GM18858 (cell line): ENCODE measurements around the gene ALK.

ENCODE experiments used
- ATAC-seq: cut with Tn5 transposase; IDR thresholded peaks from one replicate; pipeline ENCODE4 v1.9.1; 2021; ENCODE audit not compliant: unreplicated experiment

The ALK gene

DNA sequence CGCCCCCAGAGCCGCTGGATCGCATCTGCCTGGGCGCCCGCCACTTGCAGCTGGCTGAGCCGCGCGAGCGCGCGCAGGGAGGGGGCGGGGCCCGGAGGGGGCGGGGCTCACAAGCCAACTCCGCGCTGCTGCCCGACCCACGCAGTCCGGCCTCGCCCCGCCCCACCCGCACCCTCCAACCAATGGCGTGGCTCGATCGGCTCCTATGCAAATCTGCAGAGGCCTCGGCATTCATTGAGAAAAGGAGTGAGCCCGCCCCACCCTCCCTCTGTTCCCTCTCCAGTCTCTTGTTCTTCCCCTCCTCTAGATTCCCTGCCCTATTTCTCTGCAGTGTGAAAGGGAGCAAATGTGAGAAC is at the start of gene ALK:
Gene ALK (minus strand): TSS at position 27 of the 356 bp plus-strand sequence. CDS start 927 bp downstream, outside the sequence.
- ATAC-seq: no peak

DNA sequence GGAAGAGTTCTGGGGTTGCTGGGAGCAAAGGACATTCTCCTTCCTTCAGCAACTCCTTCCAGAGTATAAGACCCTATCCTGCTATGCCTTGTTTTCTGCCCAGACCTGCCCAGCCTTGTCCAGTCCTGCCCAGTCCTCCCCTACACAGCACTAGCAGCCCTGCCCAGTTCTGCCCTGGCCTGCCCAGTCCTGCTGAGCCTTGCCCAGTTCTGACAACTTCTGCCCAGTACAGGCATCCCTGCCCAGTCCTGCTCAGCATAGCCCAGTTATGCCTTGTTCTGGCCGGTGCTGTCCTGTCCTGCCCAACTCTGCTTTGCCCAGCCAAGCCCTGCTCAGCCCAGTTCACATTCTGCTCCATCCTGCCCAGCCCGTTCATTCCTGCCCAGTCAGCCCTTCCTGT is 44.9 kb upstream of the ALK start:
- no peak for ATAC-seq

DNA sequence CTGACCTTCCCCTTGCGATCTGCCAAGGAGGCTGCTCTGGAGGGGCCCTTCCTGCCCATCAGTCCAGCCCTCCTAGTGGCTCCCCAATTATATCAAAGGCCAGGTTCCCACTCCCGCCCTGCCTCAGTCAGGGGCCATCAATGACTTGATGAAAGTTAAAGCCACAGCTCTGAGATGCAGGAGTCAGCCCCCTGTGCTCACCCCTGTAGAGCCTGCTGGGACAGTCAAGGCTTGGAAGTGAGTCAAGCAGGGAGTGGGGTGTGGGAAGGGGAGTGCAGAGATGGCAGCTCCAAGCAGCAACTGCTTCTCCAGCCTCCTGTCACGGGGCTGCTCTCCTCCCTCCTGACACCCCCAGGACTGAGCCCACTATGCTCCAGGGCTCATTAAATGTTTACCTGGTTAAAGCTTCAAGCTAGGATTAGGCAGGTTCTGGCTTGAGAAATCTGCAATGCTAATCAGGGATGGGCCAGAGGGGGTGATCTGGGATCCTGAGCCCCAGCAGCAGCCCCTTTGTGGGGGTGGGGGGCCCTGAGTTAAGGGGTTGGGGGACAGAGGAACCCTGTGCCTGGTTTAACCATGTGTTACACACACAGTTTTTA is 42.7 kb upstream of the ALK start:
- ATAC-seq: no peak

DNA sequence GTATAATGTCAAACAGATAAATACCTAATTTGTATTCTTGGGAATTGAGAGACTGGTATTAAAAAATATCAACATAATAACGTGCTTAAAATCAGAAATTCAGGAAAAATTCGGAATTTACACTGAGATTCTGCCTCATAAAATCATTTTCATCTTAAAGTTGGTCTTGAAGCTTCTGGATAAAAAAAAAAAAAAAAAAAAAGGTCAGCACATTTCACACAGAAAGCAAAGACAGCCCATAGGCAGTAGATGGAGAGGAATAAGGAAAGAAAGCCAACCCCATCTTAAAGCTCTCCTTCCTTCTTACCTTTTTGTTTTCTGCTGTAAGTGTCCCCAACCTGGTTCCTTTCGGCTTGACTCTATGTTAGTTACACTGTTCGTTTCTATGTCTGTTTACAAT is 41.5 kb upstream of the ALK start:
- no peak for ATAC-seq

DNA sequence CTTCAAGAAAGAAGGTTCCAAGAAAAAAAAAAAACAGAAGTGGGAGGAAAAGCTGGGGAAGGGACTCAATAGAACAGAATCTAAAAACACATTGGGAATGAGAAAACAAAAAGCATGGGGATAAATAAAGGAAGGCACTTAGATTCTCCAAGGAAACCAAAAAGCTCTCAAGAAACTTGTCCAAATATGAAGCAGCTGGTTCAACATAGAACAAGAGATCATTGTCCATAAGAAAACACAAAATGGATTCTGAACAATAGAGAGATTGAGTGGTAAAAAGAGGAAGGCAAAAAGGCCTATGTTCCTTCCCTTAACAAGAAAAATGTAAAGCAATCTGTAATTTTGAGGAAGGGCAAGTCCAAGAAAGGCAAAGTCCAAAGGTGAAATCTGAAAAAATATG is 32.9 kb upstream of the ALK start:
- no peak for ATAC-seq

DNA sequence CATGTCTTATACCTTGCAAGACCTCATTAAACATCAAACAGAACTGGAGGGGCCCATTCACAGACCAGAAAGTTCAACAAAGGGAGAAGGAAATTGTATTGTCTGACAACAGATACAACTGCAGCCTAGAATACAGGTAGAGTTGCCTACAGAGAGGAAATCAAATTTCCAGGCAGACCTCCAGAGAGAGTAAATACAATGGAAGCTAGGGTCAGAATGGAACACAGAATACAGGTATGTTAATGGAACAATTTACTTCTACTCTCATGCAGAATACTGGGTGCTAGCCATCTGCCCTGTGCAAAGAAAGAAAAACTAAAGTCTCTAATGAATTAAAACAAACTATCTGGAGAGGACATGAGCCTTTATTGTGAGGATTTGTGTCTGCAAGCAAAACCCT is 31.6 kb upstream of the ALK start:
- no peak for ATAC-seq

DNA sequence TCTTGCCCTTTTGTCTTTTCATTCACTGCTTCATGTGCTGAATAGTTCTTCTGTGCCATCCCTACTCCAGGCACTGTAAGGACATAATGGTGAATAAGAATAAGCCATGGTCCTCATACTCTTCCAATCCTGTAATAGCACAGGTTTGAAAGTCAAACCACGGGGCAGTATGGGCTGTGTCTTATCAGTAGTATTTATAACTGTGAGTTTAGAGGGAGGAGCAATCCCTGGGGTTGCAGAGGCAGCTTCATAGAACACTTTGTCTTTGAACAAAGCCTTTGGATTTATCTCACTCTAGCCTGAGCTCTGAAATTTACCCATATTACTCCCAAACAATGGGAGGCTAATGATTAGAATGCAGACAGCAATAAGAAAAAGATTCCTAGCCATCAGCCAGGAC is 30.2 kb upstream of the ALK start:
- no peak for ATAC-seq

DNA sequence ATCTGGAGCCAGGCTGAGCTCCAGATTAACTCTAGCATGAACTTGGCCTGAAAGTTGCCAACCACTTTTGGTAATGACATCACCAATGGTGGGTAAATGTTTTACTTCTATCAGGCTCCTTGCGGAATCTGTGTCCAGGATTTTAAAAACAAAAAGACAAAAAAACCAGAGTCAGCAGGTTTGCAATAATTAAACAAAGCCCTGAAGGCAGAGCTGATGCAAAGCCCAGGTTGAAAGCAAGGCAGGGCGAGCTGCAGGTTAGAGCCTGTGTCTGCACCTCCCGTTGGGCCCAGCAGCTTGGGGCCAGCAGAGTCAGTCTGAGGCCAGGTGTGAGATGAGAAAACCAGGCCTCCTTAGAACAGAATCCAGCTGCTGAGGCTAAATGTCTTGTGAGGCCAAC is 29.1 kb upstream of the ALK start:
- ATAC-seq: no peak

DNA sequence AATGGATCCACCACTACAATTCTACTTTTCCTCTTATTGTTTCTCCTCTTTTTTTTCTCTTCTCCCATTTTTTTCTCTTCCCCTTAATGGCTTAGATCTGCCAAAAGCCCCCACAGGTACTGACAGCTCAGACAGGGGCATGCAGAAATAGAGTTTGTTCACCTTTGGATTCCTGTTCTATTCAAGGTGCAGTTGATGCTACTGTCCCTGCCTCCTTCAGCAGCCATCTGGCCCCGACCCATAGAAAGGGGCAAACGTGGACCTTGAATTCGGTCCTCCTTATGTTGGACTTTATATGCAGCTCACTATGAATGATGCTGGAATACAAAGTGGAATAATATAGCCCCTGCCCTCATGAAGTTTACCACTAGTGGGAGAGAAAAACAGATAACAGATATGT is 27.7 kb upstream of the ALK start:
- no peak for ATAC-seq

DNA sequence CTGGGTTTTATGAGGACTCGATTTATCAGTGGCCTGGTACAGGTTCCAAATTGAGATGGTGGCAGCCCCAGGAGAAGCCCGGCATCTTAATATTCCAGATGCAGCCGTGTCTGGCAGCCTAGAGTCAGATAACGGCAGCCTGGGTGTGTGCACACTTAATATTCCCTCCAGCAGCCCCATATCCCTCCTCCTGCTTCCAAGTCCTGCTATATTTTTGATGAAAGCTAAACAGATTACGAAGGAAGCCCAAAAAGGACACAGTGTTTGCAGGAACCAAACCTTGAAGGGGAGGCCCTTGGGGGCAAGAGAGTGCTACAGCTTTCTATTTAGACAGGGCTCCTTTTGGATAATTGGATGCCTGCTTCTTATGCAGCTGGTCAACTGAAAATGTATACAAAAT is 25.1 kb upstream of the ALK start:
- no peak for ATAC-seq

DNA sequence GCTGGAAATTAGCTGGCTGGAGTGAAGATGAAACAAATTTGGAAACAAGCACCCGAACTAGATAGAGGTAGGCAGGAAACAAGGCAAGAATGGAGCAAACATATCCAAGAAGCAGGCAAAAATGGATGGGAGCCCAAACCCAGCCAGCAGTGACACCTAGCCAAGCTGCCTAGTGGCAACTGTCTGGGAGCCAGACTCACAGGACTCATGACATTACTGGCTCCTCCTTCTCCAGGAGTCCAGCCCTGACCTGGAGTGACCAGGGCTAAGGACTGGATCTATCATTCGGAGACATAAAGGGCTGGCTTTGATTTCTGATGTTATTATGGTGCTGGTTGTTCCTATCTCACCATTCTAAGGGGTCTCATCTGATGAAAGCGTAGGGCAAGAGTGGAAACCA is 21.3 kb upstream of the ALK start:
- ATAC-seq: no peak

DNA sequence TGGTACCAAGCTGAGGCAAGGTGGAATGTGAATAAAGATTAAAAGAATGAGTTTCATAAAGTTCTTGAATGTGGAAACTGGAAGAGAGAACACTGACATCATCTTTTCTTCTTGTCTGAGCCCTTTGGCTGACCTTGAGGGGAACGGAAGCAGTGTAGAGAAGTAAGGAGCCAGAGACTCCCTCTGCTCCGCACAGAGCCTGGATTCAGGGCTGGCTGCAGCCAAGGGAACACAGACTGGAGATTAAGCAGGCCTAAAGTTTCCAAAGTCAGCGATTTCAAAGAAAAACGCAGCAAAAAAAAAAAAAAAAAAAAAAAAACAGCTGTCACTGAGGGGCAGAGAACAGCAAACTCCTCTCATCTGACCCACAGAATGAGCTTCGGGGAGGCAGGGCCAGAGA is 19.3 kb upstream of the ALK start:
- no peak for ATAC-seq

DNA sequence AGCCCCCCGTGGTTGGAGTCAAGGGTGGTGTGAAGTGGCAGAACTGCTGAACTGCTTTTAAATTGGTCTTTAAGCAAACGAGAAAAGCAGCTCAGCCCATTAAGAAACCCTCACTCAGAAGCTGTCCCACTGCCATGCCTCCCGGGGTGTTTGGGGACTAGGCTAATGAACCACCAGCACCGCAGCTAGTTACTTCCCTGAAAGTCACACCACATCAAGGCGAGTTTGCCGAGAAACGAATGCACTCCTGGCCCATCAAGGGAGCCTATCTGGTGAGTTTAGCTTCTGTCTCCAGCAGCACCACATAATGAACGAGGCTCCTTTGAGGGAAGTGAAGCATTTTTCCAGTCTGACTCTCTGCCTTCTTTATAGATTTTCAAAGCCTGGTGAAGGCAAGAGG is 14.6 kb upstream of the ALK start:
- ATAC-seq: no peak

DNA sequence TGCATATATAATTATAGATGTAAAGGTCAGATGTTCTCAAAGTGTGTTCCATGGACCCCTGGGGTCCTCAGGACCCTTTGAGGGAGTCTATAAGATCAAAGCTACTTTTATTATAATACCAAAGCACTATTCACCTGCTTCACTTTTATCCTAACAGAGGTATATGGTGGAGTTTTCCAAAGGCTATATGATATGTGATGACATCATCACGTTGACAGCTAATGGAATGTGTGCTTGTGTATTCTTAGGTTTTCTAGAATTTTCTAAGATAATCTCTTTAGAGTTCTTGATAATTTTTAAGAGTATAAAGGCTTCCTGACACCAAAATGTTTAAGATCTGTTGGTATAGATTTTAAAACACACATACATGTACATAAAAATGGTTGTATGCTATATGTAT is 10.4 kb upstream of the ALK start:
- ATAC-seq: no peak

DNA sequence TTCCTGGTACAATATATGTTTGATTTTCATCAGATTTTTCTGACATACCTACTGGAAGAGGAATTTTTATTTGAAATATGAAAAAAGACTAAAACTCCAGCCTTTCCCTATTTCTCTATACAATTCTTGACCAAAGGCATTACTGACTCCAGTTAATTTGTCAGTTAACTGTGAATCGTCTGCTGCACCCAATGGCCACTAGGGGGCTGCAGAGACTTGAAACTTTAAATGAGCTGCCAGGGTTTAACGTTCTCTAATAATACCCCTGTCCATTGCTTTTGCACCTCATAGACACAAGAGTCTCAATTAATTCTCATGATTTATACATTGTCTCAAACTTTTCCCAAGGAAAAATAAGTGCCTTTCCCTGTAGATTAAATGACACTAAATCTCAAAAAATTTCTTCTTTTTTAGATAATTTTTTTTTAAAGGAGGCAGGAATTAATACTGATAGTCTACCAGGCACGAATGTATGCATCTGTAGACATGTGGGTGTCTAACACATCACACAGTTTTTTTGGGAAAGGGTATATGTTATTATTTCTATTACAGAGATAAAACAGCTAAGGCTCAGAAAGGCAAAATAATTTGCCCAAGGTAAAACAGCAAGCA is 1.8 kb upstream of the ALK start:
- ATAC-seq: no peak

DNA sequence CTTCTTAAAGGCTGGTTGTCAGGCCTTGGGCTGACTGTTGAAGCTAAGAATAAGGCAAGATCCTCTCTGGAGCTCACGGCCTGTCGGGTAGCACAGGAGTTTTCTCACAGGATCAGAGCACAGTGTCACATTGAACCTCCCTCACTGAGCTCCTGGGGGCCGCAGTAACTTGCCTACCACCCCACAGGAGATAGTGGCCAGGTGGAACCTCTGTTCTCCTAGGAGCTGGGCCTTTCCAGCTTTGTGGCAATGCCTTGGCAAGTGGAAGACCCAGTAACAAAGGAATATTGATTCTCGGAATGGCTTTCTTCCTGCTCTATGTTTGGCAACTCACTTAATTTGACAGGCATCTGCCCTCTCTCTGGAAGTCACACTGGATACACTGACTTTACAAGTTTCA is 1.2 kb upstream of the ALK start:
- no peak for ATAC-seq

DNA sequence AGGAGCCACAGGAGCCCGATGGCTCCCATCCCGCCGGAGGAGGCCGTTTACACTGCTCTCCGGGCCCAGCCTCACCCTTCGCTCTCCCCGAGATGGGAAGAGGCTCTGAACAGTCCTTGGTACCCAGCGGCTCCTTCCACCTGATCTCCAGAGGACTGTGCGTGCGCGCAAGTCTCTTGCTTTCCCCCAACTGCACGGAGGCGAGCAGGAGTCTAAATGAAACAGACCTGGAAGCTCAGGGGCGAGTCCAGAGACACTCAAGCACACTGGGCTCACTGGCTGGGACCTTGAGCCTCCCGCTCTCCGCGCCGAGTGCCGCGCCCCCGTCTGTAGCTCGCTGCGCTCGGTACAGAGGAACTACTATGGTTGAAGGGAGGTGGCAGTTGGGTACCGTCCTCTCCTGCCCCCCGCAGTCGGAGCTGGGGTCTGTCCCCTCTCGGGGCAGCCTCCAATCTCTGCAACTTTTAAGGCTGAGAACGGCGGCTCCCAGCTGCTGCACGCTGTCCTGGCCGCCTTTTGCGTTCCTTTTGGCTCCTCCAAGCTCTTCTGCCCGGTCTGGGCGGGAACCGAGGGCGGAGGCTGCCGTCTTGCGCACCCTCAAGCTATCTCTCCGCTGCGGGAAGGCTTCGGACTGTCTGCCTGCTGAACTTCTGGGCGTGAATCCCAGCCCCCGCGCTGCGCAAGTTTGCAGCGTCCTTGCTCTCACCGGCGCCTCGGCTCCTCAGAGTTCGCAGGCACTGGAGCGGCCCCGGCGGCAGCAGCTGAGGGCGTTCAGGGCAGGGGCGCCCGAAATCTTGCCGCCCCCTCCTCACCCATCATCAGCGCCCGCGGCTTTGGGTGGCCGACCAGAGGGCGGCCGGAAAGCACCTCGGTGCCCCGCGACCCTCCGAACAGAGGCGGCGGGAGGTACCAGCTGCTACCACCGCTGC is 491 bp downstream of the ALK start:
- ATAC-seq: no peak

DNA sequence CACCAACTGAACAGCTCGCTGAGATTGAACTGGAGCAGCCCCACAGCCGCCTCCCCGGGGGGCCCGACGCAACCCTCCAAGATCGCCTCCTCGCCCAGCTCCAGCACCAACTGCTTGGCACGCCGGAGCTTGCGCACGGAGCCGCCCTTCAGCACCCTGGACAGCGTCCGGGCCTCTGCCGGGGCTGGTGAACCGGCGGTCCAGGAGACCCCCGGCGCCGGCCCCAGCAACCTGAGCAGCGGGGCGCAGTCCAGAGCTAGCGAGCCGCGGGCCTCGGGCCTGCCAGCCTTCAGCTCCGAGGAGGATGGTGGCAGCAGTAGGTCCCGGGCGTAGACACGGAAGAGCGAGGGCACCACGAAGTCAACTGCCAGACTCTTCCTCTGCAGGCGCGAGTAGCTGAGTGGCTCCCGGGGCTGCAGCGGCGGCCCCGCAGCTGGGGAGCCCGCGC is 1.2 kb downstream of the ALK start:
- no peak for ATAC-seq

DNA sequence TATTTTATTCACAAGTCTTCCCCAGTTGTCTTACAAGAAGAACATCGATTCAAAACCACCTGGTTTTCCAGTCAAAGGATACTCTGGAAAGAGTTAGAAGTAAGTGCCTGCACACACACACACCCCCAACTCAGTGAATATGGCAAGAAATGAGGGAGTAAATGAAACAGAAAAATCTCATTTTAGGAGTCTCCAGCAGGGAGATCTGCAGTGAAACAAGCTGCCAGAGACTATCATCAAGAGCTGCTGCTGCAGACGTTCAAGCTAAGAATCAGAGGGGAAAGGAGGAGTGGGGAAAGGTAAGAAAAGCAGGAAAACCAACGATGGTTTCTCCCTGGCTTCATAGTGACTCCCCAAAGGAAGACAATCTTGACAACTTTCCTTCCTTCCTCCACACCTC is 2.4 kb downstream of the ALK start:
- no peak for ATAC-seq

DNA sequence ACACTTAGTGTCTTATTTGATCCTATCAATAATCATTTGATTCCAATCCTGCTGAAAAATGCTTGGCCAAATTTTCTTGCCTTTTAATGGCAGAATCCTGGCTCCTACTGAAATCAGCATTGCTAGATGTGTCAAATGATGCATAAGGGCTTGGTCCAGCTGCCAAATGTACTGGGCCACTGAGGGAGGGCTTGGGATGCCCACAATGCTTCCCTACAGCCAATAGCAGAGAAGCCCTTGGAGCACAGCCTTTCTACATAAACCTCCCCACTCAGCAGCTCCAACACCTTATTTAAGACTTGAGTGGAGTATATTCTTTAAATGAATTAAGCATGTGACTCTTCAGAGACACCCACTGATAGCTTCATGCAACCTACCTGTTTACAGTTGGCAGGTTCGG is 3.6 kb downstream of the ALK start:
- ATAC-seq: no peak

DNA sequence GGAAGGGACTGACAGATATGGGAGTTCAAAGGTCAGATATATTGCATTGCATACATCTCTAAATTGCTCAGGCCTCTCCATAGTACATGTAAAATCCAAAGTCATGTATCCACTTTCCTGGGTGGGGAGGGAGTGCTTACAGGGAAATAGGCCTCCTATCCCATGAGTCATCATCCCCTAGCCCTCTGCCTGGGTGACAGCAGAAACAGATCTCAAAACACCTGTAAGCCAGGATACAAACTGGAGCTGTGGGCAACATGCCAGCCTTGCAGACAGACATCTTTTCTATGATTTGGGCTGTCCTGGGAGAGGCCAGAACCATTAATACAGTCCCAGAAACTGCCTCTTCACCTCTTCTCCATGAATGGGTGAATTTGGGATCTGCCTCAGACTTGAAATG is 4.8 kb downstream of the ALK start:
- ATAC-seq: no peak

DNA sequence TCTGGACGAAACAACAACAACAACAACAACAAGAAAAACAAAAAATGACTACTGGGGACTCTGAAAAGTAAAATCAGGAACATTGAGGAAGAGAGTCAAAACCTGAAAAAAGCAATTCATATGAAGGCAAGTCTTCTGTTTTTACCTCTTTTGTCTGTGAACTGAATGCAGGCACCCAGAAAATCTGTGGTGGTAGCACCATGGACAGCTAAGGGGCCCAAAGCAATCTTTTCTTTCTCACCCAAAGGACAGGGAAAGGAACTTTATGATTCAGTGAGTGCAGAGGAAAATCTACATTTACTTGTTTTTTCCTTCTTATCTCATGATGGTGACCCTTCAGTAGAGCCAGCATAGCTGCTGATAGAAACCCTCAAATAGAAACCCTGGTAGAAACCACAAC is 10.4 kb downstream of the ALK start:
- ATAC-seq: no peak
